Activated naive CD8-positive, alpha-beta T cell treated with anti-CD3 and anti-CD28 coated beads, Interleukin-2, amount 50 U/mL, for 24 hours (primary cell): Measurements from ENCODE around the gene TYMP.
"Not testable (repeated sequence)": the region's sequence is repeated elsewhere in the genome, so short reads cannot be mapped to it uniquely, and the experiment has no call there.

Experiments used
- ATAC-seq: fragments of 150-1000 bp; cut with Tn5 transposase; one replicate; pipeline ENCODE4 v1.10.0; 2021
- DNase-seq: peaks from one replicate; pipeline ENCODE4 v3.0.0; 2021
- H3K27ac Mint-ChIP-seq: one replicate; pipeline ENCODE4 v1.8.0; 2021; ENCODE audit warnings: mild to moderate bottlenecking, mixed read lengths
- H3K27me3 Mint-ChIP-seq: one replicate; pipeline ENCODE4 v1.8.0; 2021; ENCODE audit warnings: mixed read lengths
- H3K36me3 Mint-ChIP-seq: one replicate; pipeline ENCODE4 v1.8.0; 2021; ENCODE audit warnings: low read depth, mixed read lengths
- H3K4me1 Mint-ChIP-seq: one replicate; pipeline ENCODE4 v1.8.0; 2021; ENCODE audit warnings: mixed read lengths
- H3K4me3 Mint-ChIP-seq: one replicate; pipeline ENCODE4 v1.8.0; 2021; ENCODE audit warnings: mild to moderate bottlenecking, moderate library complexity, mixed read lengths
- H3K9me3 Mint-ChIP-seq: one replicate; pipeline ENCODE4 v1.8.0; 2021; ENCODE audit warnings: mixed read lengths

TYMP gene

GRCh38 chr22:50548921-50549790, 19.3 kb upstream of the TYMP start:
- H3K4me1 Mint-ChIP-seq: peaks cover 39% of the 10 kb centered on the region
- DNase-seq (no peak), ATAC-seq (peak; percentile 3)
- H3K27me3 Mint-ChIP-seq: no peaks in the 10 kb centered on the region
- H3K27ac Mint-ChIP-seq: peak overlapping the region; percentile 71
- no peaks in the 10 kb centered on the region for H3K9me3 Mint-ChIP-seq
- no peaks in the 10 kb centered on the region for H3K36me3 Mint-ChIP-seq
- peak overlapping the region; percentile 77 for H3K4me3 Mint-ChIP-seq

- DNase-seq: peak; percentile 69
- Mint-ChIP-seq H3K4me1 (peaks cover 43% of the 10 kb centered on the region), H3K27me3 (no peaks in the 10 kb centered on the region), H3K27ac (peak overlapping the region; percentile 70), H3K4me3 (peak overlapping the region; percentile 70), H3K9me3 (no peaks in the 10 kb centered on the region), H3K36me3 (no peaks in the 10 kb centered on the region)
- peak; percentile 18 for ATAC-seq
Observed at GRCh38 chr22:50548040-50548920, 18.5 kb upstream of the TYMP start.

- Mint-ChIP-seq H3K4me1 (peaks cover 46% of the 10 kb centered on the region), H3K36me3 (peaks cover 3% of the 10 kb centered on the region), H3K4me3 (no peak overlapping the region), H3K27ac (no peak overlapping the region), H3K9me3 (peaks cover 3% of the 10 kb centered on the region), H3K27me3 (no peaks in the 10 kb centered on the region)
- DNase-seq (no peak), ATAC-seq (no peak)
Observed at GRCh38 chr22:50547263-50547985, 17.6 kb upstream of the TYMP start.

- ATAC-seq (no peak), DNase-seq (no peak)
- H3K36me3 Mint-ChIP-seq: peaks cover 7% of the 10 kb centered on the region
- no peaks in the 10 kb centered on the region for H3K27me3 Mint-ChIP-seq
- H3K4me1 Mint-ChIP-seq: peaks cover 54% of the 10 kb centered on the region
- peaks cover 6% of the 10 kb centered on the region for H3K9me3 Mint-ChIP-seq
- no peak overlapping the region for H3K27ac Mint-ChIP-seq
- H3K4me3 Mint-ChIP-seq: peak overlapping the region; percentile 36
Observed at GRCh38 chr22:50546326-50547262, 16.8 kb upstream of the TYMP start.

- no peak for DNase-seq
- no peaks in the 10 kb centered on the region for H3K27me3 Mint-ChIP-seq
- peaks cover 8% of the 10 kb centered on the region for H3K36me3 Mint-ChIP-seq
- peak; percentile 15 for ATAC-seq
- H3K9me3 Mint-ChIP-seq: peaks cover 6% of the 10 kb centered on the region
- peak within 1 kb of the TSS; percentile 73 for H3K27ac Mint-ChIP-seq
- peak within 1 kb of the TSS; percentile 55 for H3K4me3 Mint-ChIP-seq
- peaks cover 61% of the 10 kb centered on the region for H3K4me1 Mint-ChIP-seq
Observed at GRCh38 chr22:50545522-50546325, 15.9 kb upstream of the TYMP start, which contains the start of gene KLHDC7B. Gene KLHDC7B (plus strand): TSS chr22:50545899. CDS start chr22:50546244, 345 bp downstream.

GRCh38 chr22:50544746-50545253, 15.0 kb upstream of the TYMP start:
- DNase-seq: no peak
- no peak for ATAC-seq
- peaks cover 61% of the 10 kb centered on the region for H3K4me1 Mint-ChIP-seq
- H3K4me3 Mint-ChIP-seq: peak overlapping the region; percentile 55
- peaks cover 6% of the 10 kb centered on the region for H3K9me3 Mint-ChIP-seq
- peaks cover 8% of the 10 kb centered on the region for H3K36me3 Mint-ChIP-seq
- H3K27ac Mint-ChIP-seq: peak overlapping the region; percentile 73
- H3K27me3 Mint-ChIP-seq: no peaks in the 10 kb centered on the region

GRCh38 chr22:50544078-50544745, 14.4 kb upstream of the TYMP start:
- H3K4me3 Mint-ChIP-seq: peak overlapping the region; percentile 55
- peak; percentile 89 for DNase-seq
- H3K27me3 Mint-ChIP-seq: no peaks in the 10 kb centered on the region
- peaks cover 8% of the 10 kb centered on the region for H3K36me3 Mint-ChIP-seq
- peak overlapping the region; percentile 73 for H3K27ac Mint-ChIP-seq
- peaks cover 64% of the 10 kb centered on the region for H3K4me1 Mint-ChIP-seq
- peaks cover 6% of the 10 kb centered on the region for H3K9me3 Mint-ChIP-seq
- ATAC-seq: peak; percentile 65

- Mint-ChIP-seq H3K36me3 (peaks cover 8% of the 10 kb centered on the region), H3K4me3 (peak overlapping the region; percentile 21), H3K27me3 (no peaks in the 10 kb centered on the region), H3K4me1 (peaks cover 74% of the 10 kb centered on the region), H3K9me3 (peaks cover 6% of the 10 kb centered on the region), H3K27ac (peak overlapping the region; percentile 90)
- DNase-seq (no peak), ATAC-seq (no peak)
Observed at GRCh38 chr22:50542416-50542927, 12.7 kb upstream of the TYMP start.

GRCh38 chr22:50541667-50542026, 11.8 kb upstream of the TYMP start:
- peak overlapping the region; percentile 90 for H3K27ac Mint-ChIP-seq
- H3K4me3 Mint-ChIP-seq: peak overlapping the region; percentile 21
- not testable (repeated sequence) for H3K27me3 Mint-ChIP-seq, ATAC-seq, H3K36me3 Mint-ChIP-seq, DNase-seq, H3K9me3 Mint-ChIP-seq
- H3K4me1 Mint-ChIP-seq: peaks cover 81% of the 10 kb centered on the region

- Mint-ChIP-seq H3K27ac (peak overlapping the region; percentile 90), H3K9me3 (peaks cover 6% of the 10 kb centered on the region), H3K4me1 (peaks cover 72% of the 10 kb centered on the region), H3K36me3 (peaks cover 8% of the 10 kb centered on the region), H3K4me3 (peak overlapping the region; percentile 50), H3K27me3 (no peaks in the 10 kb centered on the region)
- DNase-seq: no peak
- ATAC-seq: no peak
Observed at GRCh38 chr22:50540381-50540780, 10.6 kb upstream of the TYMP start.

GRCh38 chr22:50537765-50538164, 8.0 kb upstream of the TYMP start:
- no peak for DNase-seq
- peak overlapping the region; percentile 97 for H3K27ac Mint-ChIP-seq
- peaks cover 8% of the 10 kb centered on the region for H3K36me3 Mint-ChIP-seq
- peaks cover 75% of the 10 kb centered on the region for H3K4me1 Mint-ChIP-seq
- peaks cover 6% of the 10 kb centered on the region for H3K9me3 Mint-ChIP-seq
- ATAC-seq: no peak
- peak overlapping the region; percentile 1 for H3K4me3 Mint-ChIP-seq
- H3K27me3 Mint-ChIP-seq: no peaks in the 10 kb centered on the region

- no peaks in the 10 kb centered on the region for H3K9me3 Mint-ChIP-seq
- DNase-seq: no peak
- H3K36me3 Mint-ChIP-seq: peaks cover 2% of the 10 kb centered on the region
- ATAC-seq: no peak
- H3K4me1 Mint-ChIP-seq: peaks cover 63% of the 10 kb centered on the region
- no peaks in the 10 kb centered on the region for H3K27me3 Mint-ChIP-seq
- H3K27ac Mint-ChIP-seq: no peak overlapping the region
- no peak overlapping the region for H3K4me3 Mint-ChIP-seq
Observed at GRCh38 chr22:50536226-50536625, 6.4 kb upstream of the TYMP start.
